GM18499 (cell line): ENCODE measurements around the gene HS6ST2.
"Not testable (repeated sequence)": the region's sequence is repeated elsewhere in the genome, so short reads cannot be mapped to it uniquely, and the experiment has no call there.

Experiments
- ATAC-seq: cut with Tn5 transposase; IDR thresholded peaks from one replicate; pipeline ENCODE4 v1.9.1; 2021; ENCODE audit warnings: moderate number of reproducible peaks; ENCODE audit not compliant: insufficient read depth, unreplicated experiment

Gene HS6ST2

DNA sequence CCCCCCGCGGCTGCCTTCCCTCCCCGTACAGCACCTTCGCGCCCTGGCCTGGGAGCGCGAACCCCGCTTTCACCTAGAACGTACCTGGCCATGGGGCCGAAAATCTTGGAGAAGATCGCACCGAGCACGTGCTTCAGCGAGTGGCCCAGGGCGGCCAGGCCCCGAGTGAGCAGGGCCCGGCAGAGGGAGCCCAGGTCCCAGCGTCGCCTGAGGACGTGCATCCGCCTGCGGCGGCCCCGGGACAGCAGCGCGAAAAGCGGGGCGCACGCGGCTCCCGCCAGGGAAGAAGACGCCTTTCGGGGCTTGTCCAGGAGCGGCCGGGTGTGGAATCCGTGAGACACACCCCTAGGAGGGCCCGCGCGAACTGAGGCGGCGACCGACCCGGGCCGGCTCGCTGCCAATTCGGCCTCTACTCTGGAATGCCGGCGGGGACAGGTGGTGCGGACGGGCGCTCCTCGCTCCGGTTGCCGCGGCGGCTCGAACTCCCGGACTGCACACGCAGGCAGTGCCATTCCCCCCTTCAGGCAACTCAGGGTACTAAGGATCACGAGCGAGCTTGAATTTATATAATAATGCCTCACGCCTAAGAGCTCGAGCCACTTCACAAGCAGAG, at the start of gene HS6ST2:
Gene HS6ST2 (minus strand): TSS at position 539 of the 613 bp plus-strand sequence.
- ATAC-seq: no peak

DNA sequence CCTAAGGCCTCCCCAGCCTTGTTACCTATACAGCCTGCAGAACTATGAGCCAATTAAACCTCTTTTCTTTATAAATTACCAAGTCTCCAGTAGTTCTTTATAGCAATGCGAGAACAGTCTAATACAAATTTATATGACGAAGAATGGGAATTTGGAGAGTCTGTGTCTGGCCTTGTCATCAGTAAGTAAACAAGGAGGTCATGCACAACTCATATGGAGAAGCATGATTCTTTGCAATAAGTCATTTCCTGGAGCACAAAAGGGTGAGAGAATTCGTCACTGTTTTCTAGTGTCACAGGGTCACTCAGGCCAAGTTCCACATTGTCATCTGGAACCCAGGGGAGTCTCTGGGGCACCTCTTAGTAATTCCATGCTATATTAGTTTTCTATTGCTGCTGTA, 49.0 kb upstream of the HS6ST2 start:
- no peak for ATAC-seq

DNA sequence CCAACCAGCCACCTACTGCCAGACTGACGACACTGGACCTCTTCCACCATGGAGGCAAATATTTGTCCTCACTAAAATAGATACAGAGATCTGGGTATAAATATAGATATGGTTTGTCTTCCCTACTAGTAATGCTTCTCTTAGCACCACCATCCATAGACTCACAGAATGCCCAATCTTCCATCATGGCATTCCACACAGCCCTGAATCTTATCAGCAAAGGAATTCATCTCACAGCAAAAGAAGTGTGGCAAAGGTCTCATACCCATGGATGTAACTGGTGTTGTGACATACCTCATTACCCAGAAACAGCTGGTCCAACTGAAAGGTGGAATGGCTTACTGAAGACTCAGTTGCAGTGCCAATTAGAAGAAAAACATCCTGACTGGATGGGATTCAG, 47.2 kb upstream of the HS6ST2 start:
- ATAC-seq: no peak

DNA sequence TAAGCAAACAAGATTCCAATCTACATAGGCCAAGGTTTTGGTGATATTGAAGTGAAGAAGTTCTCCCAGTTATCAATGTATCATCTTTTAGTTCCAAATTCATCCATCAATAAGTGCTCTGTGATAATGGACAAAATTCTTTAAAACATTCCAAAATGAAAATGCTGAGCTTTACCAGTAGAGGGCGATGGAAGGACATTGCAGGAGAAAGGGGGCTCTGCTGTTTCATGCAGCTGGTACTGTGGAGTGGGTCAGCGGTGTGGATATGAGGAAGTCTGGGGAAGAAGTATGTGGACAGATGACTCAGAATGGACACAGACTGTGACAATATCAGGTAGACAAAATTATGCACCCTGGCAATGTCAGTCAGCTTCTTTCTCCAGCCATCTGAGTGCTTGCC, 46.6 kb upstream of the HS6ST2 start:
- no peak for ATAC-seq

DNA sequence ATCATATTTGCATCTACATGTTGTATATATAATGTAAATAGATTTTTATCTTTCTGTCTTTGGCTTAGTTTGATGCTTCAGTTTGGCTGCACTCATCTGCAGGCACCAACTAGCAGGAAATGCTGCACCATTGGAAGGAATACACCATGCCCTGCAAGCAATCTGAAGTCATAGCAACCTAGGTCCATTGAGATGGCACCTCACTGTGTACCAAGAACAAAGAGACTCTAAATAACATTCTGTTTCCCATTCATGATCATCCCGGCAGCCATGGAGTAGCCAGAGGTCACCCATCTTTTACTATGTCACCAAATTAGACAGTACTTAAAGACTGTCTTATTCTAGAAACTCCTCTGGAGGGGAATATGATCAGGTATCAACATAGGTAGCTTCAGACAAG, 40.8 kb upstream of the HS6ST2 start:
- no peak for ATAC-seq

- no peak for ATAC-seq
Measured at GRCh38 chrX:132990835-132991234, 32.4 kb upstream of the HS6ST2 start.

DNA sequence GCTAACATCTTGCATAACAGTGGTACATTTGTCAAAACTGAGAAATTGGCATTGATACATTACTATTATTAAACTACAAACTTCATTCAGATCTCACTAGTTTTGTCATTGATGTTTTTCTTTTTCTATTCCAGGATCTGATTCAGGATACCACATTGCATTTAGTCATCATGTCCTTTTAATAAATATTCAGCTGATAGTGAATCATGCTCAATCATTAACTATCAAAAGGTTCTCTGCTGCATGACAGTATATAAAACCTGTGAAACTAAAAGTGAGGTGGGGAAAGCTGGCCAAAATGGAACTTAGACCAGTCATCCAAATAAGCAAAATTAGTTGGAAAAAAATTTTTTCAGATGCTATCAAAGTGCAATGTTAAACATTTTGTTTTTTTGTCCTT, 28.1 kb upstream of the HS6ST2 start:
- ATAC-seq: no peak

DNA sequence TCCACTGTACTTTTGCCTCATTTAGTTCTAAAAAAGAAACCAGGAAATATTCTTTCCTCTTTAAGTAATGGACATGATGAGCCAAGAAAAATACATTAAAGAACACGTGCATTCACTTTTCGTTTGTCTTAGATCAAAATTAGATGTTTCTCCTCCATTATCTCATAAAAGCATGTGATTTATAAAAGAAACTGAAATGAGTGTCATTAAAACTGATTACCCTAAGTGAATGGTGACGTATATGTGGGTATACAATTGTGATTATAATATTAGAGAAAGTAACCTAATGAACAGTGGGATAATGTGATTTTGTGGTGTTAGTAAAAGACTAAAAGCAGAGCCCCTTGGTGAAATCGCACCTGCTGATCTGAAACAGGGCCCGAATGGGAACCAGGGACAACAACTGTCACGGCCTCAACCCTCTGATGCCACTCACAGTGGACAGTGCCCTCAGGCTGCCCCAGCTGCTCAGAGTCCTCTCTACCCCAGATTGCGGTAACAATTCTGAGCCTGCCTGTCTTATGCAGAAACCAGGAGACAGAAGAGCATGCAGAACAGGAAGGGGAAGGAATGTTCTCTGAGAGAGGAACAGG, 25.7 kb upstream of the HS6ST2 start:
- no peak for ATAC-seq

GRCh38 chrX:132983496-132983895, 25.1 kb upstream of the HS6ST2 start:
- ATAC-seq: no peak

GRCh38 chrX:132980035-132980434, 21.6 kb upstream of the HS6ST2 start:
- not testable (repeated sequence) for ATAC-seq

GRCh38 chrX:132968296-132968949, 10.0 kb upstream of the HS6ST2 start:
- ATAC-seq: no peak

- ATAC-seq: no peak
Measured at GRCh38 chrX:132967049-132967448, 8.6 kb upstream of the HS6ST2 start.

GRCh38 chrX:132965461-132965860, 7.0 kb upstream of the HS6ST2 start:
- ATAC-seq: no peak

GRCh38 chrX:132961511-132961910, 3.1 kb upstream of the HS6ST2 start:
- no peak for ATAC-seq

GRCh38 chrX:132957211-132958090, 978 bp downstream of the HS6ST2 start:
- ATAC-seq: no peak

GRCh38 chrX:132956421-132957210, 1.8 kb downstream of the HS6ST2 start:
- no peak for ATAC-seq

- ATAC-seq: no peak
Measured at GRCh38 chrX:132955690-132956089, 2.7 kb downstream of the HS6ST2 start.

DNA sequence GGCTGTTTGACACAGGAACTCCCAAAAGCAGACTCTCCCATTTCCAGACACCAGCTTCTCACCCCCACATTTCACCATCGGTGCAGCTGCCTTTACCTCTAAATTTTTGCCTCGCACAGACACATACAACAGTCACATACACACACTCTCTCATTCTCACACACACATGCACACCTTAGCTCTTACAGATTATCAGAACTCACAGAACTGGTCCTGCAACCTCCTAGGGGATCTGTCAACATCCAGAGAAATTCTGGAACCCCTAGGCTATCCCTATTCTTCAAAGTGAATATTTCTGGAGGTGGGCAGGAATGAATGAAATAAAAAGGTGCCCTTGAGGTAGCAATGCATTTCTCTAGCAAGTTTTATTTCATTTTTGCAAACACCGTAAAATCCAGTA, 4.1 kb downstream of the HS6ST2 start:
- no peak for ATAC-seq

DNA sequence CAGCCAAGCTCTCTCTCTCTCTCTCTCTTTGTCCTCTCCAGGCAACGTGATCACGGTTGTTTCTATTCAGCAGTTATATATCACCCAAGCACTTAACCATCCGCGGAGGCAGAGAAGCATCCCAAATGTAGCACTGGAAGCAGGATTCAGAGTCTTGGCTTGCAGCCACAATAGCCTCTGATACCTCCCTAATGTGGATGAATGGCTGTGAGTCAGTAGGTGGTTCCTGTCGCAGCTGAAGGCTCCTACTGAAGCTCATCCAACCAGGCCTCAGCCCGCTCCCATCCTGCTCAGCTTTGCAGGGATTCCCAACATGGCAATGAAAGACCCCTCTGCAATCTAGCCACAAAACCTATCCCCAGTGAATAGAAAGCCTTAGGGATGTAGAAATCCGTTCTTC, 5.1 kb downstream of the HS6ST2 start:
- ATAC-seq: no peak

- no peak for ATAC-seq
Measured at GRCh38 chrX:132948648-132949260, 9.7 kb downstream of the HS6ST2 start.
